AG04449 (cell line): ENCODE data around the gene TENT4B.

ENCODE experiments used
- CTCF ChIA-PET: fragments of 350-600 bp; formaldehyde crosslinking; extraction: SDS; loops from one replicate; lab custom pipeline; 2021; ENCODE audit warnings: antibody characterized with exemption; lab: Yijun Ruan, JAX
- POLR2A ChIA-PET: fragments of 400-600, 350-600 bp; formaldehyde crosslinking; extraction: SDS; loops from one replicate; lab custom pipeline; 2020; ENCODE audit warnings: antibody characterized with exemption, inconsistent platforms; lab: Yijun Ruan, JAX
- DNase-seq: peaks from one replicate; pipeline ENCODE4 v3.0.0-alpha.2; 2010; ENCODE audit warnings: low read depth, low spot score
- H3K4me3 ChIP-seq: 2 replicates; pipeline ENCODE4 v1.5.1; 2011; ENCODE audit warnings: low read depth, mild to moderate bottlenecking, control low read depth, low read length
- CTCF ChIP-seq: IDR thresholded peaks from one replicate; pipeline ENCODE4 v1.5.1; 2011; ENCODE audit warnings: mild to moderate bottlenecking, moderate library complexity, low read length, control low read depth, inconsistent platforms; ENCODE audit not compliant: insufficient read depth; ENCODE audit errors: missing control alignments

TENT4B gene

GRCh38 chr16:50272111-50272571 is 119.0 kb downstream of the TENT4B start:
- ChIA-PET POLR2A (interaction anchor here (0.5 kb wide), 1 partner anchor 243 kb away, joined by 3 read pairs; no protein-coding TSS in a partner anchor), CTCF (no interaction called here)
- DNase-seq, result no peak
- no peak overlapping the region for H3K4me3 ChIP-seq
- no peak for TF ChIP-seq CTCF

GRCh38 chr16:50272687-50273381 is 119.7 kb downstream of the TENT4B start:
- TF ChIP-seq CTCF, result no peak
- ChIA-PET POLR2A (interaction anchor here (0.6 kb wide), 1 partner anchor 14 kb away, joined by 3 read pairs; no protein-coding TSS in a partner anchor), CTCF (interaction anchor here (1.0 to 1.1 kb wide), 2 partner anchors 21 to 62 kb away, joined by 3 read pairs; no protein-coding TSS in a partner anchor)
- no peak overlapping the region for H3K4me3 ChIP-seq
- no peak for DNase-seq

- DNase-seq, result no peak
- TF ChIP-seq CTCF, result no peak
- no peak overlapping the region for H3K4me3 ChIP-seq
- POLR2A ChIA-PET, result interaction anchor here (0.6 kb wide), 1 partner anchor 13 kb away, joined by 3 read pairs; no protein-coding TSS in a partner anchor
- CTCF ChIA-PET, result interaction anchor here (1.0 to 1.2 kb wide), 3 partner anchors 11 to 63 kb away, joined by 3 read pairs; no protein-coding TSS in a partner anchor
Observed at GRCh38 chr16:50273382-50273690, 120.2 kb downstream of the TENT4B start.

- DNase-seq, result no peak
- ChIA-PET CTCF (interaction anchor here (1.0 to 1.2 kb wide), 3 partner anchors 10 to 63 kb away, joined by 3 read pairs; no protein-coding TSS in a partner anchor), POLR2A (no interaction called here)
- TF ChIP-seq CTCF, result no peak
- no peak overlapping the region for H3K4me3 ChIP-seq
Observed at GRCh38 chr16:50273888-50274325, 120.8 kb downstream of the TENT4B start.

GRCh38 chr16:50274326-50275097 is 121.4 kb downstream of the TENT4B start:
- no peak for TF ChIP-seq CTCF
- no peak overlapping the region for H3K4me3 ChIP-seq
- ChIA-PET POLR2A (no interaction called here), CTCF (interaction anchor here (1.0 to 1.6 kb wide), 4 partner anchors 10 to 250 kb away, joined by 3 to 5 read pairs (median 3); partner anchors contain the start of gene CNEP1R1)
- no peak for DNase-seq

- DNase-seq, result no peak
- ChIA-PET POLR2A (no interaction called here), CTCF (interaction anchor here (0.7 to 1.6 kb wide), 6 partner anchors 17 to 531 kb away, joined by 3 to 5 read pairs (median 3); partner anchors contain the start of gene CNEP1R1)
- H3K4me3 ChIP-seq, result no peak overlapping the region
- no peak for TF ChIP-seq CTCF
Observed at GRCh38 chr16:50275098-50275415, 122.0 kb downstream of the TENT4B start.
